C4-2B (cell line): ENCODE data around the gene PPP2R1A.
A peak's percentile ranks its signal among the peaks of the same experiment; 100 is the strongest.

Source experiments
- H3K27ac ChIP-seq: fragments of 450-650 bp; 2 replicates; pipeline ENCODE4 v1.5.1; 2017
- CTCF ChIP-seq: fragments of 450-650 bp; conservative IDR thresholded peaks from 2 replicates; pipeline ENCODE4 v1.5.1; 2017; ENCODE audit warnings: mild to moderate bottlenecking
- ZFX ChIP-seq: fragments of 450-650 bp; IDR thresholded peaks from 2 replicates; pipeline ENCODE4 v1.6.1; 2017

PPP2R1A gene

GRCh38 chr19:52189735-52190486 lies at the start of gene PPP2R1A:
Gene PPP2R1A, plus strand, starts transcription at chr19:52190052. Its CDS starts 45 bp downstream, at chr19:52190097.
- peak within 1 kb of the TSS; percentile 91 for H3K27ac ChIP-seq
- TF ChIP-seq CTCF (no peak), ZFX (peak; percentile 80)

DNA sequence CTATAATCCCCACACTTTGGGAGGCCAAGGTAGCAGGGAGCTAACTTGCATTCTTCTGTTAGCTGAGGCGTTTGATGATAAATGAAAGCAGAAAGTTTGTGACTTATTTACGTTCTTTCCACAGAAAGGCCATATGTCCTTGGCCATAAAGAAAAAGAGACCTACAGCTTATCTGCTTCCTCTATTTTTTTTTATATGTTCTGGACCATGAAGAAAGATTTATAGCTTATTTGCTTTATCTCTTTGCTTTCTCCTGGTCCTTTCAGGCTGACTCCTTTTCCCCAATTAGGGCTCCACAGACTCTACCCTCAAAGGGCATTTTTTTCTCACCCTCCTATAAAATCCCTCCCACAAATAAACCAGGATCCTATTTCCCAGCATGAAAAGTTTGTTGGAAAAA lies 48.6 kb upstream of the PPP2R1A start:
- no peak for TF ChIP-seq ZFX
- TF ChIP-seq CTCF: no peak
- H3K27ac ChIP-seq: no peak overlapping the region

DNA sequence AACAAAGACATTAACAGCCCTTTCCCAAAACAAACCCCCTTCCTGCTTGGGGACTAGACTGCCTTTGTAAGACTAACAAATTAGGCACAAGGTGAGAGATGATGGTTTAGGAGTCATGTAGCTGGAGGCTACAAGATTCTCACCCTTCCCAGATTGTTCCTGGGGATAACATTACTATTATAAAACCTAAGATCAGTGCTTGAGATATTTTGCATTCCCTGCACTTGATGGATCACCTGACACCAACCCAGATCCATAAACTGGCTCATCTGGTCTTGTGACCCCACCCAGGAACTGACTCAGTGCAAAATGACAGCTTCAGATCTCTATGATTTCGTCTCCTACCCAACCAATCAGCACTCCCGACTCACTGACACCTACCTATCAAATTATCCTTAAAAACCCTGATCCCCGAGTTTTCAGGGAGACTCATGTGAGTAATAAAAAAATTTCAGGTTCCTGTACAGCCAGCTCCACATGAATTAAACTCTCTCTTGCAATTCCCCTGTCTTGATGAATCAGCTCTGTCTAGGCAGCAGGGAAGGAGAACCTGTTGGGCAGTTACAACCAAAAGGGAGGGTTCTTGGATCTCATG lies 47.8 kb upstream of the PPP2R1A start:
- no peak overlapping the region for H3K27ac ChIP-seq

DNA sequence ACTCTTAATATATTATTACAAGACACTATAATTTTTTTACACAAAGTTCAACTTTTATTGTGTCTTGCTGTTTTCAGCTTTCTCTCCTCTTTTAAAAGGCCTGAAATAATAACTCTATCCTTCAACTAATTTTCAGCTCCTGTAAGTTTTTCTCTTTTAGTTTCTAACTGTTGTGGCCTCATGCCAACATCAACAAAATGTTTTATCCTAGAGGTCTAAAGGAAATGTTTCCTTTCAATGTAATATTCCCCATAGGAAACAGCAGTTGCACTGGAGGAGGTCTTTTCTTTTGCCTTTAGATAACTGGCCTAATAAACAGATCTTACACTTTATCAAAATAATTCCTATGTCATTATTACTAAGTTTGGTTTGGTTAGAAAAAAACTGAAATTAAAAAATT lies 41.6 kb upstream of the PPP2R1A start:
- H3K27ac ChIP-seq: no peak overlapping the region
- TF ChIP-seq ZFX: no peak
- no peak for TF ChIP-seq CTCF

More for the DNA sequence above, 47.8 kb upstream of the PPP2R1A start:
- TF ChIP-seq ZFX (no peak), CTCF (no peak)

GRCh38 chr19:52155596-52156359 lies 34.1 kb upstream of the PPP2R1A start:
- TF ChIP-seq CTCF: no peak
- no peak for TF ChIP-seq ZFX
- no peak overlapping the region for H3K27ac ChIP-seq

DNA sequence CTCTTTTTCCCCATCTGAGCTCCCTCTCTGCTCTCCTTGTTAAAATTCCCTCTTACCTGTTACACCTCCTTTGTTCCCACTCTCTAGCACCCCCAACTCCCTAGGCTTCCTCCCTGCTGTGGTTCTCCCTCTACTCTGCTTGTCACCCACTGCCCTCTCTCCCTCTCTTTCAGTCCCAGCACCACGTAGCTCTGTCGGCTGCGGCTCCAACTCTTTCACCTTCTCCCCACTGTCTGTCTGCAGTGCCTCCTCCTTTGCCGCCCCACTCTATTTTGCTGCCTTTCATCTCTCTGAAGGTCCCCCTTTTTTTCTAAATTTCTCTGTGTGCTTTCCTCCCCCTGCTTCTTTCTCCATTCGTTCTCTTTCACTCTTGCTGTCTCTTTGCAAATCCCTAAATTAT lies 19.5 kb upstream of the PPP2R1A start:
- H3K27ac ChIP-seq: no peak overlapping the region
- TF ChIP-seq ZFX: no peak
- no peak for TF ChIP-seq CTCF

- H3K27ac ChIP-seq: peak overlapping the region; percentile 62
- no peak for TF ChIP-seq CTCF
- TF ChIP-seq ZFX: no peak
Measured at GRCh38 chr19:52170863-52171320, 19.0 kb upstream of the PPP2R1A start.
